DOHH2 (cell line): ENCODE measurements around the gene C19orf73.

ENCODE experiments used
- H3F3A ChIP-seq: fragments of 200-600 bp; sonication (generic), shearing (Covaris generic); 2 replicates; pipeline ENCODE4 v1.6.0; 2016; ENCODE audit warnings: antibody characterized with exemption, mild to moderate bottlenecking; ENCODE audit not compliant: control insufficient read depth, insufficient read depth
- H3K27ac ChIP-seq: fragments of 200-600 bp; sonication (generic); 2 replicates; pipeline ENCODE4 v1.5.1; 2014; ENCODE audit warnings: low read depth, mild to moderate bottlenecking, low read length, moderate library complexity
- H3K27me3 ChIP-seq: fragments of 200-600 bp; sonication (generic); 2 replicates; pipeline ENCODE4 v1.6.1; 2014; ENCODE audit warnings: mild to moderate bottlenecking, low read length, mixed read lengths; ENCODE audit not compliant: control insufficient read depth
- H3K36me3 ChIP-seq: fragments of 200-600 bp; sonication (generic); 2 replicates; pipeline ENCODE4 v1.6.1; 2014; ENCODE audit warnings: mild to moderate bottlenecking, low read length, moderate library complexity, mixed read lengths; ENCODE audit not compliant: control insufficient read depth
- H3K4me1 ChIP-seq: fragments of 200-600 bp; sonication (generic); 2 replicates; pipeline ENCODE4 v1.6.1; 2014; ENCODE audit warnings: mild to moderate bottlenecking, low read length, mixed read lengths; ENCODE audit not compliant: control insufficient read depth
- H3K4me2 ChIP-seq: fragments of 200-600 bp; sonication (generic); 2 replicates; pipeline ENCODE4 v1.6.0; 2014; ENCODE audit warnings: mild to moderate bottlenecking, low read length, moderate library complexity
- H3K4me3 ChIP-seq: fragments of 200-600 bp; sonication (generic); 2 replicates; pipeline ENCODE4 v1.5.1; 2014; ENCODE audit warnings: mild to moderate bottlenecking, low read length, mixed read lengths
- H3K79me2 ChIP-seq: fragments of 200-600 bp; sonication (generic); 2 replicates; pipeline ENCODE4 v1.6.1; 2014; ENCODE audit warnings: mild to moderate bottlenecking, low read length, mixed read lengths; ENCODE audit not compliant: control insufficient read depth
- H3K9me2 ChIP-seq: fragments of 200-600 bp; sonication (generic); replicated peaks from 2 replicates; pipeline ENCODE4 v1.6.1; 2014; ENCODE audit warnings: mild to moderate bottlenecking, low read length, mixed read lengths; ENCODE audit not compliant: control insufficient read depth
- H3K9me3 ChIP-seq: fragments of 200-600 bp; sonication (generic); 2 replicates; pipeline ENCODE4 v1.6.1; 2014; ENCODE audit warnings: antibody characterized with exemption, low read length, mixed read lengths; ENCODE audit not compliant: control insufficient read depth, insufficient read depth
- H4K20me1 ChIP-seq: fragments of 200-600 bp; sonication (generic); 2 replicates; pipeline ENCODE4 v1.6.0; 2014; ENCODE audit warnings: low read depth, mild to moderate bottlenecking, antibody characterized with exemption, low read length, moderate library complexity; ENCODE audit not compliant: control insufficient read depth, insufficient read depth
- CTCF ChIP-seq: fragments of 200-600 bp; sonication (generic); IDR thresholded peaks from one replicate; pipeline ENCODE4 v1.5.1; 2014; ENCODE audit warnings: antibody characterized with exemption, mild to moderate bottlenecking, low read depth, low read length; ENCODE audit not compliant: poor library complexity, severe bottlenecking
- EZH2phosphoT487 ChIP-seq: fragments of 200-600 bp; sonication (generic); IDR thresholded peaks from 2 replicates; pipeline ENCODE4 v1.6.1; 2017; ENCODE audit warnings: borderline replicate concordance, mild to moderate bottlenecking, antibody characterized with exemption, low read length, moderate library complexity, mixed read lengths

The C19orf73 gene

GRCh38 chr19:49150106-49150943 is 31.4 kb upstream of the C19orf73 start:
- Histone ChIP-seq H3K9me3 (no peaks in the 10 kb centered on the region), H3F3A (peaks cover 11% of the 10 kb centered on the region), H3K9me2 (no peaks in the 10 kb centered on the region), H3K27ac (peak overlapping the region; percentile 48), H3K36me3 (no peaks in the 10 kb centered on the region), H3K79me2 (no peaks in the 10 kb centered on the region), H4K20me1 (no peaks in the 10 kb centered on the region), H3K4me2 (peak overlapping the region; percentile 94), H3K4me3 (peak overlapping the region; percentile 95), H3K27me3 (no peaks in the 10 kb centered on the region), H3K4me1 (peaks cover 32% of the 10 kb centered on the region)
- TF ChIP-seq EZH2phosphoT487 = no peak
- TF ChIP-seq CTCF = no peak

GRCh38 chr19:49149652-49150105 is 30.7 kb upstream of the C19orf73 start:
- Histone ChIP-seq H3K27me3 (no peaks in the 10 kb centered on the region), H3K36me3 (no peaks in the 10 kb centered on the region), H3K9me2 (no peaks in the 10 kb centered on the region), H3K4me1 (peaks cover 35% of the 10 kb centered on the region), H4K20me1 (no peaks in the 10 kb centered on the region), H3K4me3 (peak overlapping the region; percentile 95), H3K27ac (peak overlapping the region; percentile 48), H3K4me2 (peak overlapping the region; percentile 94), H3K79me2 (no peaks in the 10 kb centered on the region), H3F3A (peaks cover 11% of the 10 kb centered on the region), H3K9me3 (no peaks in the 10 kb centered on the region)
- TF ChIP-seq EZH2phosphoT487 (no peak), CTCF (no peak)

- H3K27me3 ChIP-seq = no peaks in the 10 kb centered on the region
- no peaks in the 10 kb centered on the region for H3K9me2 ChIP-seq
- peak overlapping the region; percentile 48 for H3K27ac ChIP-seq
- peak overlapping the region; percentile 94 for H3K4me2 ChIP-seq
- TF ChIP-seq CTCF (no peak), EZH2phosphoT487 (no peak)
- no peaks in the 10 kb centered on the region for H3K79me2 ChIP-seq
- H3F3A ChIP-seq = peaks cover 11% of the 10 kb centered on the region
- H4K20me1 ChIP-seq = no peaks in the 10 kb centered on the region
- H3K4me1 ChIP-seq = peaks cover 35% of the 10 kb centered on the region
- peak overlapping the region; percentile 95 for H3K4me3 ChIP-seq
- H3K9me3 ChIP-seq = no peaks in the 10 kb centered on the region
- H3K36me3 ChIP-seq = no peaks in the 10 kb centered on the region
Observed at GRCh38 chr19:49148784-49149651, 30.1 kb upstream of the C19orf73 start.
